GM19467 (cell line): ENCODE measurements around the gene GRIN2A.

Experiments
- ATAC-seq: cut with Tn5 transposase; IDR thresholded peaks from one replicate; pipeline ENCODE4 v1.9.1; 2021; ENCODE audit warnings: mild to moderate bottlenecking, moderate library complexity; ENCODE audit not compliant: unreplicated experiment

GRIN2A gene

GRCh38 chr16:10039220-10040096, 142.8 kb downstream of the GRIN2A start:
- no peak for ATAC-seq

GRCh38 chr16:10037751-10038150, 144.5 kb downstream of the GRIN2A start:
- ATAC-seq: no peak

GRCh38 chr16:10036956-10037355, 145.3 kb downstream of the GRIN2A start:
- ATAC-seq: no peak

- no peak for ATAC-seq
These were observed 148.7 kb downstream of the GRIN2A start for GRCh38 chr16:10033556-10033955.

GRCh38 chr16:10031955-10032354, 150.3 kb downstream of the GRIN2A start:
- no peak for ATAC-seq

GRCh38 chr16:10031473-10031872, 150.8 kb downstream of the GRIN2A start:
- ATAC-seq: no peak

- no peak for ATAC-seq
These were observed 153.6 kb downstream of the GRIN2A start for GRCh38 chr16:10028644-10029043.

- no peak for ATAC-seq
These were observed 154.7 kb downstream of the GRIN2A start for GRCh38 chr16:10027553-10027952.

- no peak for ATAC-seq
These were observed 155.6 kb downstream of the GRIN2A start for GRCh38 chr16:10026593-10026992.

- no peak for ATAC-seq
These were observed 160.1 kb downstream of the GRIN2A start for GRCh38 chr16:10022098-10022497.

- no peak for ATAC-seq
These were observed 161.4 kb downstream of the GRIN2A start for GRCh38 chr16:10020866-10021265.

GRCh38 chr16:10016752-10017151, 165.5 kb downstream of the GRIN2A start:
- no peak for ATAC-seq

- ATAC-seq: no peak
These were observed 166.8 kb downstream of the GRIN2A start for GRCh38 chr16:10015397-10015796.

GRCh38 chr16:10013774-10014173, 168.5 kb downstream of the GRIN2A start:
- ATAC-seq: no peak

GRCh38 chr16:10013364-10013763, 168.9 kb downstream of the GRIN2A start:
- no peak for ATAC-seq

GRCh38 chr16:10009684-10010083, 172.5 kb downstream of the GRIN2A start:
- ATAC-seq: no peak

- ATAC-seq: no peak
These were observed 178.7 kb downstream of the GRIN2A start for GRCh38 chr16:10003486-10003885.

- no peak for ATAC-seq
These were observed 180.9 kb downstream of the GRIN2A start for GRCh38 chr16:10001258-10001775.

GRCh38 chr16:9996221-9996620, 186.0 kb downstream of the GRIN2A start:
- no peak for ATAC-seq

- no peak for ATAC-seq
These were observed 189.8 kb downstream of the GRIN2A start for GRCh38 chr16:9992441-9992840.

GRCh38 chr16:9980981-9981380, 201.2 kb downstream of the GRIN2A start:
- ATAC-seq: no peak

- ATAC-seq: no peak
These were observed 204.0 kb downstream of the GRIN2A start for GRCh38 chr16:9978160-9978725.
